Measurements from ENCODE around the gene RBM19.

Gene RBM19

GRCh38 chr12:113875691-113876090 lies 90.4 kb downstream of the RBM19 start:
- Histone ChIP-seq H3K27me3 (ENCODE audit: insufficient read depth, low read length) (no peaks in the 10 kb centered on the region), H3K4me1 (ENCODE audit: insufficient read depth, low read length) (no peaks in the 10 kb centered on the region), H3K36me3 (ENCODE audit: insufficient read depth, low read length) (peaks cover 17% of the 10 kb centered on the region), H3K9me3 (ENCODE audit: insufficient read depth, low read depth, low read length) (no peaks in the 10 kb centered on the region), H3K9ac (ENCODE audit: low read depth, low read length) (no peak overlapping the region), H3K4me3 (ENCODE audit: low read length) (no peak overlapping the region), H3K27ac (ENCODE audit: low read depth, low read length) (no peak overlapping the region)
- WGBS: 84% methylated on average over 8 of the region's 10 CpGs

- Histone ChIP-seq H3K9me3 (ENCODE audit: insufficient read depth, low read depth, low read length) (no peaks in the 10 kb centered on the region), H3K27ac (ENCODE audit: low read depth, low read length) (no peak overlapping the region), H3K4me3 (ENCODE audit: low read length) (no peak overlapping the region), H3K9ac (ENCODE audit: low read depth, low read length) (no peak overlapping the region), H3K36me3 (ENCODE audit: insufficient read depth, low read length) (peaks cover 17% of the 10 kb centered on the region), H3K4me1 (ENCODE audit: insufficient read depth, low read length) (no peaks in the 10 kb centered on the region), H3K27me3 (ENCODE audit: insufficient read depth, low read length) (no peaks in the 10 kb centered on the region)
- 93% methylated on average over 18 of the region's 18 CpGs for WGBS
Observed at GRCh38 chr12:113874999-113875561, 91.0 kb downstream of the RBM19 start.

GRCh38 chr12:113874326-113874725 lies 91.8 kb downstream of the RBM19 start:
- no peaks in the 10 kb centered on the region for H3K4me1 ChIP-seq (ENCODE audit: insufficient read depth, low read length)
- H3K4me3 ChIP-seq (ENCODE audit: low read length): no peak overlapping the region
- WGBS: 94% methylated on average over 11 of the region's 11 CpGs
- no peaks in the 10 kb centered on the region for H3K27me3 ChIP-seq (ENCODE audit: insufficient read depth, low read length)
- no peak overlapping the region for H3K27ac ChIP-seq (ENCODE audit: low read depth, low read length)
- H3K9ac ChIP-seq (ENCODE audit: low read depth, low read length): no peak overlapping the region
- H3K36me3 ChIP-seq (ENCODE audit: insufficient read depth, low read length): peaks cover 17% of the 10 kb centered on the region
- no peaks in the 10 kb centered on the region for H3K9me3 ChIP-seq (ENCODE audit: insufficient read depth, low read depth, low read length)

GRCh38 chr12:113873740-113874139 lies 92.4 kb downstream of the RBM19 start:
- no peak overlapping the region for H3K4me3 ChIP-seq (ENCODE audit: low read length)
- WGBS: 93% methylated on average over 8 of the region's 8 CpGs
- H3K9me3 ChIP-seq (ENCODE audit: insufficient read depth, low read depth, low read length): no peaks in the 10 kb centered on the region
- no peaks in the 10 kb centered on the region for H3K27me3 ChIP-seq (ENCODE audit: insufficient read depth, low read length)
- H3K9ac ChIP-seq (ENCODE audit: low read depth, low read length): no peak overlapping the region
- no peak overlapping the region for H3K27ac ChIP-seq (ENCODE audit: low read depth, low read length)
- peaks cover 17% of the 10 kb centered on the region for H3K36me3 ChIP-seq (ENCODE audit: insufficient read depth, low read length)
- H3K4me1 ChIP-seq (ENCODE audit: insufficient read depth, low read length): no peaks in the 10 kb centered on the region

GRCh38 chr12:113870890-113871289 lies 95.2 kb downstream of the RBM19 start:
- Histone ChIP-seq H3K4me1 (ENCODE audit: insufficient read depth, low read length) (no peaks in the 10 kb centered on the region), H3K4me3 (ENCODE audit: low read length) (no peak overlapping the region), H3K9ac (ENCODE audit: low read depth, low read length) (no peak overlapping the region), H3K9me3 (ENCODE audit: insufficient read depth, low read depth, low read length) (no peaks in the 10 kb centered on the region), H3K27ac (ENCODE audit: low read depth, low read length) (no peak overlapping the region), H3K27me3 (ENCODE audit: insufficient read depth, low read length) (no peaks in the 10 kb centered on the region), H3K36me3 (ENCODE audit: insufficient read depth, low read length) (peaks cover 14% of the 10 kb centered on the region)
- WGBS: 71% methylated on average over 2 of the region's 2 CpGs

GRCh38 chr12:113870035-113870434 lies 96.1 kb downstream of the RBM19 start:
- no peak overlapping the region for H3K27ac ChIP-seq (ENCODE audit: low read depth, low read length)
- H3K36me3 ChIP-seq (ENCODE audit: insufficient read depth, low read length): peaks cover 14% of the 10 kb centered on the region
- 79% methylated on average over 8 of the region's 8 CpGs for WGBS
- H3K9ac ChIP-seq (ENCODE audit: low read depth, low read length): no peak overlapping the region
- no peak overlapping the region for H3K4me3 ChIP-seq (ENCODE audit: low read length)
- H3K9me3 ChIP-seq (ENCODE audit: insufficient read depth, low read depth, low read length): no peaks in the 10 kb centered on the region
- no peaks in the 10 kb centered on the region for H3K27me3 ChIP-seq (ENCODE audit: insufficient read depth, low read length)
- H3K4me1 ChIP-seq (ENCODE audit: insufficient read depth, low read length): no peaks in the 10 kb centered on the region

GRCh38 chr12:113868365-113868764 lies 97.8 kb downstream of the RBM19 start:
- Histone ChIP-seq H3K36me3 (ENCODE audit: insufficient read depth, low read length) (no peaks in the 10 kb centered on the region), H3K27ac (ENCODE audit: low read depth, low read length) (no peak overlapping the region), H3K9me3 (ENCODE audit: insufficient read depth, low read depth, low read length) (no peaks in the 10 kb centered on the region), H3K9ac (ENCODE audit: low read depth, low read length) (no peak overlapping the region), H3K4me1 (ENCODE audit: insufficient read depth, low read length) (peaks cover 8% of the 10 kb centered on the region), H3K27me3 (ENCODE audit: insufficient read depth, low read length) (no peaks in the 10 kb centered on the region), H3K4me3 (ENCODE audit: low read length) (no peak overlapping the region)
- WGBS: 95% methylated on average over 3 of the region's 3 CpGs

- 75% methylated on average over 6 of the region's 6 CpGs for WGBS
- no peaks in the 10 kb centered on the region for H3K36me3 ChIP-seq (ENCODE audit: insufficient read depth, low read length)
- peaks cover 18% of the 10 kb centered on the region for H3K4me1 ChIP-seq (ENCODE audit: insufficient read depth, low read length)
- H3K27ac ChIP-seq (ENCODE audit: low read depth, low read length): no peak overlapping the region
- H3K9me3 ChIP-seq (ENCODE audit: insufficient read depth, low read depth, low read length): no peaks in the 10 kb centered on the region
- no peak overlapping the region for H3K4me3 ChIP-seq (ENCODE audit: low read length)
- no peaks in the 10 kb centered on the region for H3K27me3 ChIP-seq (ENCODE audit: insufficient read depth, low read length)
- no peak overlapping the region for H3K9ac ChIP-seq (ENCODE audit: low read depth, low read length)
Observed at GRCh38 chr12:113867258-113867657, 98.9 kb downstream of the RBM19 start.

- Histone ChIP-seq H3K27ac (ENCODE audit: low read depth, low read length) (no peak overlapping the region), H3K27me3 (ENCODE audit: insufficient read depth, low read length) (no peaks in the 10 kb centered on the region), H3K4me1 (ENCODE audit: insufficient read depth, low read length) (peaks cover 25% of the 10 kb centered on the region), H3K36me3 (ENCODE audit: insufficient read depth, low read length) (no peaks in the 10 kb centered on the region), H3K9ac (ENCODE audit: low read depth, low read length) (no peak overlapping the region), H3K4me3 (ENCODE audit: low read length) (no peak overlapping the region), H3K9me3 (ENCODE audit: insufficient read depth, low read depth, low read length) (no peaks in the 10 kb centered on the region)
- WGBS: 96% methylated on average over 1 of the region's 1 CpG
Observed at GRCh38 chr12:113866496-113866895, 99.6 kb downstream of the RBM19 start.

- H3K4me3 ChIP-seq (ENCODE audit: low read length): no peak overlapping the region
- peaks cover 51% of the 10 kb centered on the region for H3K4me1 ChIP-seq (ENCODE audit: insufficient read depth, low read length)
- peaks cover 2% of the 10 kb centered on the region; the same call in 1 of the 2 replicates for H3K36me3 ChIP-seq (ENCODE audit: insufficient read depth, low read length)
- peak overlapping the region; percentile 70 for H3K27ac ChIP-seq (ENCODE audit: low read depth, low read length)
- WGBS: 88% methylated on average over 2 of the region's 2 CpGs
- H3K9me3 ChIP-seq (ENCODE audit: insufficient read depth, low read depth, low read length): no peaks in the 10 kb centered on the region
- H3K27me3 ChIP-seq (ENCODE audit: insufficient read depth, low read length): no peaks in the 10 kb centered on the region
- peak overlapping the region; percentile 54; the same call in 1 of the 2 replicates for H3K9ac ChIP-seq (ENCODE audit: low read depth, low read length)
Observed at GRCh38 chr12:113863455-113863845, 102.7 kb downstream of the RBM19 start.

GRCh38 chr12:113862590-113863454 lies 103.3 kb downstream of the RBM19 start:
- peaks cover 8% of the 10 kb centered on the region; the same call in 1 of the 2 replicates for H3K36me3 ChIP-seq (ENCODE audit: insufficient read depth, low read length)
- peak overlapping the region; percentile 78 for H3K27ac ChIP-seq (ENCODE audit: low read depth, low read length)
- H3K4me3 ChIP-seq (ENCODE audit: low read length): 0 out of 2 replicates have a peak overlapping the region, but pooled peaks have one; percentile 0
- H3K9ac ChIP-seq (ENCODE audit: low read depth, low read length): peak overlapping the region; percentile 55; the same call in 1 of the 2 replicates
- H3K9me3 ChIP-seq (ENCODE audit: insufficient read depth, low read depth, low read length): no peaks in the 10 kb centered on the region
- WGBS: 37% methylated on average over 18 of the region's 18 CpGs
- H3K27me3 ChIP-seq (ENCODE audit: insufficient read depth, low read length): no peaks in the 10 kb centered on the region
- peaks cover 51% of the 10 kb centered on the region for H3K4me1 ChIP-seq (ENCODE audit: insufficient read depth, low read length)
